CD4-positive, alpha-beta memory T cell (primary cell): ENCODE measurements around the gene ST7. TPM values are rescaled to one million over a fixed set of nuclear protein-coding genes. Genes with fewer than 3 reads are reported as not detected.

Experiments
- CTCF ChIA-PET: fragments of 350-600 bp; sonication (Branson Sonifier 250); formaldehyde crosslinking; loops from one replicate; lab custom pipeline; 2021; ENCODE audit warnings: inconsistent platforms; ENCODE audit not compliant: partially characterized antibody; lab: Charles Lee
- POLR2A ChIA-PET: fragments of 350-600 bp; sonication (Branson Sonifier 250); formaldehyde crosslinking; loops from one replicate; lab custom pipeline; 2021; ENCODE audit not compliant: partially characterized antibody; lab: Charles Lee
- DNase-seq, 5 donors: peaks; one replicate each; pipeline versions ENCODE4 v3.0.0 to v3.0.0-alpha.2; 2020 to 2022; ENCODE audit warnings: mixed read lengths in 1 of 5
- H3K27ac ChIP-seq: one replicate; pipeline ENCODE4 v1.7.0; 2013; ENCODE audit warnings: low read depth, low read length
- H3K27me3 ChIP-seq: 2 replicates; pipeline ENCODE4 v1.7.0; 2013; ENCODE audit warnings: mild to moderate bottlenecking, low read length, moderate library complexity; ENCODE audit not compliant: insufficient read depth
- H3K36me3 ChIP-seq: 2 replicates; pipeline ENCODE4 v1.7.0; 2013; ENCODE audit warnings: mild to moderate bottlenecking, low read length, moderate library complexity; ENCODE audit not compliant: insufficient read depth
- H3K4me1 ChIP-seq: 2 replicates; pipeline ENCODE4 v1.7.0; 2013; ENCODE audit warnings: mild to moderate bottlenecking, low read length, moderate library complexity; ENCODE audit not compliant: insufficient read depth
- H3K4me3 ChIP-seq, 2 donors: one replicate each; pipeline ENCODE4 v1.7.0; 2013; ENCODE audit warnings: low read length in 2 of 2, mild to moderate bottlenecking in 1 of 2
- H3K9me3 ChIP-seq, 2 donors: one replicate each; pipeline ENCODE4 v1.7.0; 2013; ENCODE audit warnings: low read length in 2 of 2, control low read depth in 1 of 2; ENCODE audit not compliant: control insufficient read depth in 1 of 2
- H3K27ac Mint-ChIP-seq, 7 donors: one replicate each; pipeline ENCODE4 v1.8.0; 2020 to 2021; ENCODE audit warnings: mixed read lengths in 7 of 7, mild to moderate bottlenecking in 6 of 7, inconsistent platforms in 3 of 7, moderate library complexity in 3 of 7
- H3K27me3 Mint-ChIP-seq, 2 donors: one replicate each; pipeline ENCODE4 v1.8.0; 2020 to 2021; ENCODE audit warnings: mixed read lengths in 2 of 2
- H3K36me3 Mint-ChIP-seq, 2 donors: one replicate each; pipeline ENCODE4 v1.8.0; 2020 to 2021; ENCODE audit warnings: mixed read lengths in 2 of 2, inconsistent platforms in 1 of 2, mild to moderate bottlenecking in 1 of 2
- H3K4me1 Mint-ChIP-seq, 4 donors: one replicate each; pipeline ENCODE4 v1.8.0; 2020 to 2021; ENCODE audit warnings: mixed read lengths in 4 of 4, mild to moderate bottlenecking in 1 of 4
- H3K4me3 Mint-ChIP-seq, 8 donors: one replicate each; pipeline ENCODE4 v1.8.0; 2020 to 2021; ENCODE audit warnings: mixed read lengths in 8 of 8, mild to moderate bottlenecking in 7 of 8, moderate library complexity in 6 of 8, inconsistent platforms in 3 of 8
- H3K9me3 Mint-ChIP-seq, 8 donors: one replicate each; pipeline ENCODE4 v1.8.0; 2020 to 2021; ENCODE audit warnings: mixed read lengths in 8 of 8, mild to moderate bottlenecking in 5 of 8, inconsistent platforms in 3 of 8, moderate library complexity in 1 of 8
- intact Hi-C: fragments of 100-400 bp; cut with micrococcal nuclease; formaldehyde crosslinking; loops from one replicate; pipeline ENCODE4 v1.15.1; 2023
- polyA plus RNA-seq, 2 donors: library from polyadenylated mRNA; unstranded; fragments of 300-500 nt; fragmentation: Illumina TruSeq; gene quantifications; one replicate each; pipeline ENCODE4 v1.2.3, GENCODE V29; 2021
- total RNA-seq, 2 experiments: library from RNA; stranded (reverse); gene quantifications; one replicate each; pipeline ENCODE4 v1.2.3, GENCODE V29; 2021

ST7 gene
- total and polyA plus RNA-seq, 4 experiments from 2014 or later: 3.8 to 6.6 (median 4.0) TPM

GRCh38 chr7:116949941-116950801 lies 3.1 kb upstream of the ST7 start:
- Histone ChIP-seq H3K27me3 (no peaks in the 10 kb centered on the region), H3K4me3 (no peak overlapping the region), H3K4me1 (peaks cover 16% of the 10 kb centered on the region), H3K27ac (no peak overlapping the region), H3K9me3 (no peaks in the 10 kb centered on the region), H3K36me3 (no peaks in the 10 kb centered on the region)
- intact Hi-C loops: loop anchor here (5.0 kb wide), 1 partner anchor 738 kb away; the partner anchor contains the start of gene TES
- no peak overlapping the region for H3K4me3 Mint-ChIP-seq
- no peaks in the 10 kb centered on the region for H3K9me3 Mint-ChIP-seq
- no peak for DNase-seq
- peak overlapping the region in 1 of 7 donors; percentile 24 for H3K27ac Mint-ChIP-seq
- H3K27me3 Mint-ChIP-seq: no peaks in the 10 kb centered on the region
- ChIA-PET CTCF (interaction anchor here (0.7 kb wide), 1 partner anchor 20 kb away, joined by 3 read pairs; no protein-coding TSS in a partner anchor), POLR2A (no interaction called here)
- H3K36me3 Mint-ChIP-seq: peaks cover 0 to 4% of the 10 kb centered on the region in 2 donors
- H3K4me1 Mint-ChIP-seq: peaks cover 10 to 17% (median 14%) of the 10 kb centered on the region in 4 donors

DNA sequence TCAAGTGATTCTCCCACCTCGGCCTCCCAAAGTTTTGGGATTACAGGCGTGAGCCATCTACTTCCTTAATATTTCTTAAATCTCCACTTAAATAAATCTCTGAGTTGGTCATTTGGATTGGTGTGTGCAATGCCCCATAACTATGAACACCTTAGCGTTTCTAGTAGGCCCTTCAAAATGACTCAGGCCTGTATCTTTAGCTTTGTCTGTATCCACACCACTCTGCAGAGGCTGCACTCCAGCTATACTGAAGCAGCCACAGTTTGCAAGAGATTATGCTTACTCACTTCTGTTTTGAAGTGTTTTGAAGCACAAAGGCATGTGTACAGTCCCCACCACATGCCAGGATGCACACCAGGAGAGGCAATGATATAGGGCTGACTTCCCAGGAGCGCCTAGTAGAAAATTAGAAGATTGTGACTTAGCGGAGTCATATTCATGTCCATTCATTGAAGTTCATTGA lies 2.4 kb upstream of the ST7 start:
- Mint-ChIP-seq H3K4me1 (peaks cover 15 to 24% (median 21%) of the 10 kb centered on the region in 4 donors), H3K27ac (peak overlapping the region in 1 of 7 donors; percentile 24), H3K9me3 (no peaks in the 10 kb centered on the region), H3K27me3 (no peaks in the 10 kb centered on the region), H3K36me3 (peaks cover 0 to 4% of the 10 kb centered on the region in 2 donors), H3K4me3 (peak overlapping the region in 2 of 8 donors; percentile 15 to 17)
- H3K4me1 ChIP-seq: peaks cover 24% of the 10 kb centered on the region
- no peaks in the 10 kb centered on the region for H3K9me3 ChIP-seq
- H3K27ac ChIP-seq: no peak overlapping the region
- H3K27me3 ChIP-seq: no peaks in the 10 kb centered on the region
- CTCF ChIA-PET: interaction anchor here (0.7 kb wide), 1 partner anchor 20 kb away, joined by 3 read pairs; no protein-coding TSS in a partner anchor
- H3K4me3 ChIP-seq: no peak overlapping the region
- POLR2A ChIA-PET: no interaction called here
- intact Hi-C loops: loop anchor here (5.0 kb wide), 1 partner anchor 739 kb away; the partner anchor contains the start of gene TES
- no peak for DNase-seq
- H3K36me3 ChIP-seq: no peaks in the 10 kb centered on the region

- Histone ChIP-seq H3K36me3 (no peaks in the 10 kb centered on the region), H3K27me3 (no peaks in the 10 kb centered on the region), H3K4me1 (peaks cover 26% of the 10 kb centered on the region), H3K27ac (no peak overlapping the region), H3K9me3 (no peaks in the 10 kb centered on the region), H3K4me3 (no peak overlapping the region)
- intact Hi-C loops: loop anchor here (5.0 kb wide), 1 partner anchor 739 kb away; the partner anchor contains the start of gene TES
- Mint-ChIP-seq H3K36me3 (peaks cover 0 to 4% of the 10 kb centered on the region in 2 donors), H3K4me1 (peaks cover 15 to 32% (median 24%) of the 10 kb centered on the region in 4 donors), H3K27ac (peak overlapping the region in 1 of 7 donors; percentile 86), H3K4me3 (peak overlapping the region in 5 of 8 donors; percentile 1 to 86 (median 43)), H3K27me3 (no peaks in the 10 kb centered on the region), H3K9me3 (no peaks in the 10 kb centered on the region)
- ChIA-PET POLR2A (no interaction called here), CTCF (interaction anchor here (1.1 kb wide), 1 partner anchor 37 kb away, joined by 3 read pairs; no protein-coding TSS in a partner anchor)
- DNase-seq: no peak
Measured at GRCh38 chr7:116951366-116952292, 1.7 kb upstream of the ST7 start.

DNA sequence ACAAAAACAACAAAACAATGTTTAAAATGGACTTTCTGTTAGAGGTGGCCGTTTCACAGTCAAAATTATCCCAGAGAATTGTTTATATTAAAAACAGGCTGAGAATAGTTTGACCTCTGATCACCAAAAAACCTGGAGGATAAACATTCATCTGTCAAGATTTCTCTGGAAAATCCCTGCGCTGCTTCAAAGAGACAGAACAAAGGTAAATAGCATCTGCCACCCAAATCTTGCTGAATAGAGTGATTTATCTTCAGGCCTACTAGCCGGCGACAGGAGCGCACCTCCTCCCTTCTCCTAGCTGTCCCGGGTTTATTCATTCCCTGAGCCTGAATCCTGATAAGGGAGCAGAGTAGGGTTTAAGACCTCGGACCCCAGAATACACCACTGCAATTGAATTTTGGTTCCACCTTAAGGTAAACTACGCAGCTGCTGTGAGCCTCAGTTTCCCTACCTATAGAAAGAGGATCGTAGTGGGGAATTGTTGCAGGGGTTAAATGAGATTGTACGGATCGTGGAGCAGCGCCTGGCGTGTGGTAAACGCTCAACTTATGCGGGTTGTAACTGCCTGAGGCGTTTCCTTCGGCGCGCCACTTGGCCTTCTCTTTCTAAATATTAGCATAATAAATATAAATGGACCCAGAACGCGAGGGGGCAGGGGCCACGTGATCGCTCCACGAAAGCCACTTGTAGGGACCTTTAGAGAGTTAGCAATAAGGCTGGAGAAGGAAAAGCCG lies 498 bp upstream of the ST7 start:
- H3K9me3 Mint-ChIP-seq: no peaks in the 10 kb centered on the region
- intact Hi-C loops: loop anchor here (1.0 to 5.0 kb wide), 2 partner anchors 91 to 741 kb away; partner anchors contain the start of genes CAPZA2 and TES
- Histone ChIP-seq H3K9me3 (no peaks in the 10 kb centered on the region), H3K4me3 (peak overlapping the region; percentile 42 to 70), H3K27me3 (no peaks in the 10 kb centered on the region), H3K27ac (peak overlapping the region; percentile 58), H3K36me3 (no peaks in the 10 kb centered on the region), H3K4me1 (peaks cover 26% of the 10 kb centered on the region)
- H3K36me3 Mint-ChIP-seq: peaks cover 0 to 4% of the 10 kb centered on the region in 2 donors
- H3K4me3 Mint-ChIP-seq: peak overlapping the region; percentile 83 to 88 (median 86)
- no peak for DNase-seq
- peaks cover 15 to 32% (median 24%) of the 10 kb centered on the region in 4 donors for H3K4me1 Mint-ChIP-seq
- ChIA-PET POLR2A (interaction anchor here (0.7 to 2.3 kb wide), 4 partner anchors 20 to 158 kb away, joined by 3 to 8 read pairs (median 4); no protein-coding TSS in a partner anchor), CTCF (interaction anchor here (0.8 to 1.7 kb wide), 3 partner anchors 9 to 36 kb away, joined by 3 to 5 read pairs (median 3); no protein-coding TSS in a partner anchor)
- H3K27ac Mint-ChIP-seq: peak overlapping the region; percentile 61 to 89 (median 83)
- H3K27me3 Mint-ChIP-seq: no peaks in the 10 kb centered on the region

GRCh38 chr7:116953906-116954838 lies 871 bp downstream of the ST7 start:
- H3K27me3 ChIP-seq: no peaks in the 10 kb centered on the region
- ChIA-PET POLR2A (interaction anchor here (0.7 to 2.3 kb wide), 6 partner anchors 24 to 743 kb away, joined by 3 to 8 read pairs (median 4); no protein-coding TSS in a partner anchor), CTCF (interaction anchor here (1.1 to 1.7 kb wide), 2 partner anchors 24 to 31 kb away, joined by 4 to 5 read pairs; no protein-coding TSS in a partner anchor)

More at GRCh38 chr7:116953906-116954838, 871 bp downstream of the ST7 start:
- Mint-ChIP-seq H3K9me3 (no peaks in the 10 kb centered on the region), H3K36me3 (peaks cover 0 to 4% of the 10 kb centered on the region in 2 donors), H3K4me1 (peaks cover 15 to 32% (median 24%) of the 10 kb centered on the region in 4 donors), H3K27me3 (no peaks in the 10 kb centered on the region), H3K27ac (peak overlapping the region; percentile 67 to 97 (median 94)), H3K4me3 (peak overlapping the region; percentile 94 to 98 (median 96))
- Histone ChIP-seq H3K27ac (peak overlapping the region; percentile 62), H3K9me3 (no peaks in the 10 kb centered on the region), H3K4me3 (peak overlapping the region; percentile 63 to 80), H3K36me3 (no peaks in the 10 kb centered on the region), H3K4me1 (peaks cover 26% of the 10 kb centered on the region)
- intact Hi-C loops: loop anchor here (1.0 to 5.0 kb wide), 2 partner anchors 92 to 742 kb away; partner anchors contain the start of genes CAPZA2 and TES
- DNase-seq: peak in 2 of 5 donors; percentile 27 to 44
